Progenitor cell of endocrine pancreas (in vitro differentiated cells): ENCODE results near the gene DPH7. TPM values are rescaled to one million over a fixed set of nuclear protein-coding genes. Genes with fewer than 3 reads are reported as not detected.
"Not testable (repeated sequence)": the region's sequence is repeated elsewhere in the genome, so short reads cannot be mapped to it uniquely, and the experiment has no call there.

Experiments
- DNase-seq: peaks from one replicate; pipeline ENCODE4 v3.0.0; 2021; ENCODE audit warnings: low spot score; ENCODE audit not compliant: unreplicated experiment
- H3K27ac Mint-ChIP-seq: 2 replicates; pipeline ENCODE4 v1.8.0; 2021; ENCODE audit warnings: mild to moderate bottlenecking, moderate library complexity, mixed read lengths
- H3K27me3 Mint-ChIP-seq: 2 replicates; pipeline ENCODE4 v1.8.0; 2021; ENCODE audit warnings: mixed read lengths
- H3K36me3 Mint-ChIP-seq: 2 replicates; pipeline ENCODE4 v1.8.0; 2022; ENCODE audit warnings: mixed read lengths; ENCODE audit not compliant: insufficient read depth
- H3K4me1 Mint-ChIP-seq: 2 replicates; pipeline ENCODE4 v1.8.0; 2021; ENCODE audit warnings: low read depth, mixed read lengths
- H3K4me3 Mint-ChIP-seq: 2 replicates; pipeline ENCODE4 v1.8.0; 2021; ENCODE audit warnings: low read depth, mild to moderate bottlenecking, moderate library complexity, mixed read lengths
- H3K9me3 Mint-ChIP-seq: 2 replicates; pipeline ENCODE4 v1.8.0; 2021; ENCODE audit warnings: low read depth, mixed read lengths
- CTCF ChIP-seq: fragments of 200-600 bp; sonication (generic); IDR thresholded peaks from one replicate; pipeline ENCODE4 v1.5.0; 2021; ENCODE audit warnings: antibody characterized with exemption, mild to moderate bottlenecking; ENCODE audit not compliant: unreplicated experiment
- total RNA-seq: library from RNA; stranded (reverse); gene quantifications from 2 replicates; pipeline ENCODE4 v1.2.1, GENCODE V29; 2021

Gene DPH7
- total RNA-seq, 1 donor from 2014 or later = 58.8 TPM

- no peak for TF ChIP-seq CTCF
- Mint-ChIP-seq H3K9me3 (no peaks in the 10 kb centered on the region), H3K4me3 (no peak overlapping the region), H3K36me3 (no peaks in the 10 kb centered on the region), H3K27me3 (no peaks in the 10 kb centered on the region), H3K4me1 (no peaks in the 10 kb centered on the region), H3K27ac (no peak overlapping the region)
- DNase-seq = no peak
These were observed 57.2 kb downstream of the DPH7 start for GRCh38 chr9:137521405-137521985.

GRCh38 chr9:137520614-137521404, 57.9 kb downstream of the DPH7 start:
- no peak for DNase-seq
- H3K4me3 Mint-ChIP-seq = no peak overlapping the region

GRCh38 chr9:137519553-137519952, 59.2 kb downstream of the DPH7 start:
- DNase-seq = no peak
- Mint-ChIP-seq H3K9me3 (no peaks in the 10 kb centered on the region), H3K4me1 (no peaks in the 10 kb centered on the region), H3K27ac (no peak overlapping the region), H3K27me3 (no peaks in the 10 kb centered on the region), H3K4me3 (no peak overlapping the region), H3K36me3 (no peaks in the 10 kb centered on the region)
- TF ChIP-seq CTCF = no peak

More at GRCh38 chr9:137520614-137521404, 57.9 kb downstream of the DPH7 start:
- Mint-ChIP-seq H3K27me3 (no peaks in the 10 kb centered on the region), H3K9me3 (no peaks in the 10 kb centered on the region), H3K4me1 (no peaks in the 10 kb centered on the region), H3K36me3 (no peaks in the 10 kb centered on the region), H3K27ac (no peak overlapping the region)
- TF ChIP-seq CTCF = no peak

GRCh38 chr9:137518661-137519459, 59.9 kb downstream of the DPH7 start:
- not testable (repeated sequence) for H3K27me3 Mint-ChIP-seq, H3K4me1 Mint-ChIP-seq, H3K9me3 Mint-ChIP-seq, H3K27ac Mint-ChIP-seq, DNase-seq, H3K36me3 Mint-ChIP-seq, H3K4me3 Mint-ChIP-seq

GRCh38 chr9:137516144-137516917, 62.4 kb downstream of the DPH7 start:
- no peak for DNase-seq
- Mint-ChIP-seq H3K27ac (no peak overlapping the region), H3K36me3 (peaks cover 3% of the 10 kb centered on the region), H3K27me3 (no peaks in the 10 kb centered on the region), H3K4me3 (no peak overlapping the region), H3K4me1 (peaks cover 2% of the 10 kb centered on the region), H3K9me3 (no peaks in the 10 kb centered on the region)
- TF ChIP-seq CTCF = no peak
